Endothelial cell of umbilical vein (primary cell): ENCODE data around the gene SEC22C. TPM values are rescaled to one million over a fixed set of nuclear protein-coding genes. Genes with fewer than 3 reads are reported as not detected.

ENCODE experiments used
- BruUV-seq: library from RNA; stranded (reverse); fragments of 400-500 nt; replicated peaks from 2 replicates; lab custom pipeline; 2021; lab: Mats Ljungman, UMichigan
- CTCF ChIA-PET: fragments of 300-600, 350-600 bp; sonication (Branson Sonifier 250); formaldehyde crosslinking; loops from one replicate; lab custom pipeline; 2021; ENCODE audit warnings: antibody characterized with exemption, inconsistent platforms; lab: Charles Lee
- POLR2A ChIA-PET: fragments of 300-600, 350-600 bp; sonication (Branson Sonifier 250); formaldehyde crosslinking; loops from one replicate; lab custom pipeline; 2021; ENCODE audit warnings: antibody characterized with exemption, inconsistent platforms; lab: Charles Lee
- DNase-seq: peaks from one replicate; pipeline ENCODE4 v3.0.0-alpha.2; 2011; ENCODE audit warnings: low read depth, low spot score
- FAIRE-seq: peaks from 2 replicates; lab custom pipeline; 2011; peaks lifted over from hg19 to GRCh38; lab: Jason Lieb, UNC
- H2AFZ ChIP-seq: 2 replicates; pipeline ENCODE4 v1.6.0; 2012; ENCODE audit warnings: low read depth, low read length, control low read depth, inconsistent platforms
- H3K27ac ChIP-seq: 2 replicates; pipeline ENCODE4 v1.5.1; 2011; ENCODE audit warnings: low read depth, mild to moderate bottlenecking, control low read depth, low read length, moderate library complexity; ENCODE audit not compliant: insufficient read depth
- H3K27me3 ChIP-seq, 2 experiments: 2 replicates each; pipeline versions ENCODE4 v1.6.0 to v1.6.1; 2011; ENCODE audit warnings: low read length in 2 of 2, mixed read lengths in 1 of 2; ENCODE audit not compliant: control insufficient read depth in 2 of 2, insufficient read depth in 2 of 2
- H3K36me3 ChIP-seq, 2 experiments: 2 replicates in 1 of 2; 3 replicates in 1 of 2; pipeline ENCODE4 v1.5.1; 2011; ENCODE audit warnings: low read length in 2 of 2, mild to moderate bottlenecking in 1 of 2, moderate library complexity in 1 of 2; ENCODE audit not compliant: control insufficient read depth in 2 of 2, insufficient read depth in 2 of 2; ENCODE audit errors: extremely low read depth in 1 of 2
- H3K4me1 ChIP-seq: 3 replicates; pipeline ENCODE4 v1.5.1; 2011; ENCODE audit warnings: mild to moderate bottlenecking, low read length; ENCODE audit not compliant: control insufficient read depth, insufficient read depth; ENCODE audit errors: extremely low read depth
- H3K4me2 ChIP-seq: 2 replicates; pipeline ENCODE4 v1.6.1; 2011; ENCODE audit warnings: low read length, control low read depth, mixed read lengths; ENCODE audit not compliant: insufficient read depth
- H3K4me3 ChIP-seq, 3 experiments: fragments of 200-600 bp in 1 of 3; sonication (generic), shearing (Covaris generic) in 1 of 3; replicated peaks in 1 of 3; 2 replicates each; pipeline ENCODE4 v1.5.1; 2011 to 2016; ENCODE audit warnings: control low read depth in 3 of 3, low read length in 3 of 3, mild to moderate bottlenecking in 2 of 3, inconsistent platforms in 1 of 3, low read depth in 1 of 3, moderate library complexity in 1 of 3; ENCODE audit not compliant: insufficient read depth in 1 of 3
- H3K79me2 ChIP-seq: 2 replicates; pipeline ENCODE4 v1.6.0; 2012; ENCODE audit warnings: low read length, inconsistent platforms; ENCODE audit not compliant: control insufficient read depth, insufficient read depth
- H3K9ac ChIP-seq: replicated peaks from 2 replicates; pipeline ENCODE3; 2011; ENCODE audit warnings: low read length, control low read depth; ENCODE audit not compliant: insufficient read depth; ENCODE audit errors: extremely low read depth
- H3K9me1 ChIP-seq: replicated peaks from 3 replicates; pipeline ENCODE4 v1.6.0; 2011; ENCODE audit warnings: mild to moderate bottlenecking, low read length; ENCODE audit not compliant: control insufficient read depth, insufficient read depth; ENCODE audit errors: extremely low read depth
- H3K9me3 ChIP-seq: replicated peaks from 2 replicates; pipeline ENCODE4 v1.5.1; 2012; ENCODE audit warnings: low read length, inconsistent platforms; ENCODE audit not compliant: control insufficient read depth, insufficient read depth
- H4K20me1 ChIP-seq: replicated peaks from 2 replicates; pipeline ENCODE3; 2011; ENCODE audit warnings: mild to moderate bottlenecking, low read length; ENCODE audit not compliant: control insufficient read depth, insufficient read depth; ENCODE audit errors: extremely low read depth
- CTCF ChIP-seq, 2 donors: IDR thresholded peaks; 1 replicate in 1 of 2; 2 replicates in 1 of 2; pipeline ENCODE4 v1.5.1; 2011; ENCODE audit warnings: low read length in 2 of 2, mild to moderate bottlenecking in 2 of 2, moderate library complexity in 2 of 2, control low read depth in 1 of 2, inconsistent platforms in 1 of 2, low read depth in 1 of 2; ENCODE audit not compliant: insufficient read depth in 1 of 2; ENCODE audit errors: extremely low read depth in 1 of 2
- EZH2 ChIP-seq: IDR thresholded peaks from 2 replicates; pipeline ENCODE4 v1.6.1; 2012; ENCODE audit warnings: borderline replicate concordance, low read depth, mild to moderate bottlenecking, moderate library complexity, low read length, inconsistent platforms; ENCODE audit not compliant: severe bottlenecking
- FOS ChIP-seq: IDR thresholded peaks from 2 replicates; pipeline ENCODE4 v1.6.1; 2011; ENCODE audit warnings: mild to moderate bottlenecking, low read length, moderate library complexity, borderline replicate concordance; ENCODE audit not compliant: insufficient read depth
- GATA2 ChIP-seq: IDR thresholded peaks from 2 replicates; pipeline ENCODE4 v1.7.0; 2011; ENCODE audit warnings: low read depth, mild to moderate bottlenecking, moderate library complexity, mixed read lengths, low read length; ENCODE audit not compliant: insufficient read length, insufficient read depth
- JUN ChIP-seq: IDR thresholded peaks from 2 replicates; pipeline ENCODE4 v1.6.1; 2011; ENCODE audit warnings: borderline replicate concordance, low read depth; ENCODE audit not compliant: insufficient read length, insufficient read depth
- MYC ChIP-seq: IDR thresholded peaks from one replicate; pipeline ENCODE4 v1.6.1; 2011; ENCODE audit warnings: mild to moderate bottlenecking, low read depth, low read length
- POLR2A ChIP-seq: IDR thresholded peaks from 2 replicates; pipeline ENCODE4 v1.6.1; 2012; ENCODE audit warnings: low read depth, mild to moderate bottlenecking, control low read depth, low read length
- POLR2AphosphoS5 ChIP-seq: IDR thresholded peaks from 2 replicates; pipeline ENCODE4 v1.6.1; 2012; ENCODE audit warnings: low read depth, mild to moderate bottlenecking, control low read depth, low read length, moderate library complexity; ENCODE audit not compliant: insufficient read depth
- dilution Hi-C: fragments of 300-500 bp; cut with MboI; formaldehyde crosslinking; loops from one replicate; pipeline ENCODE4 v1.15.0; 2019; ENCODE audit warnings: low sequenced_read_pairs; ENCODE audit not compliant: extremely low pct_ligation_motif_present
- intact Hi-C: fragments of 100-400 bp; cut with micrococcal nuclease; formaldehyde crosslinking; loops from one replicate; pipeline ENCODE4 v1.10.0; 2022
- polyA plus RNA-seq, 4 experiments: library from polyadenylated mRNA; depleted of rRNA in 3 of 4; stranded (reverse) in 3 of 4; unstranded in 1 of 4; fragments of >200 nt; gene quantifications; 2 replicates each; pipeline versions ENCODE4 v1.2.1 to v1.2.3, GENCODE V29; 2011 to 2012; ENCODE audit warnings: missing spikeins in 1 of 4
- total RNA-seq: library from RNA; stranded (reverse); gene quantifications from 2 replicates; pipeline ENCODE4 v1.2.3, GENCODE V29; 2021
- TF ChIP-seq, protein P1 (sequence below): IDR thresholded peaks from 2 replicates; pipeline ENCODE4 v1.6.1; 2011; ENCODE audit not compliant: insufficient read depth, insufficient read length

The SEC22C gene
- total and polyA plus RNA-seq, 2 donors (not counting 3 experiments of a cell fraction or from before 2014, with no cell fraction given): 43.9 to 61.9 TPM

- dilution Hi-C loops: no loop called here
- DNase-seq (no peak), FAIRE-seq (no peak)
- H3K4me1 ChIP-seq: no peaks in the 10 kb centered on the region
- H3K9me1 ChIP-seq: no peaks in the 10 kb centered on the region
- ChIA-PET CTCF (interaction anchor here (1.1 kb wide), 2 partner anchors 19 to 26 kb away, joined by 3 to 4 read pairs; no protein-coding TSS in a partner anchor), POLR2A (no interaction called here)
- no peaks in the 10 kb centered on the region for H4K20me1 ChIP-seq
- BruUV-seq: no TSS peak
- TF ChIP-seq GATA2 (no peak), POLR2AphosphoS5 (no peak), JUN (no peak), MYC (no peak), EZH2 (no peak), FOS (no peak), POLR2A (no peak), CTCF (IDR thresholded peaks at IDR 0.05; ENCODE audit: extremely low read depth in 1 of 2, insufficient read depth in 1 of 2, low read depth in 1 of 2, low read length in 2 of 2) (no peak)
- TF ChIP-seq, protein P1, sequence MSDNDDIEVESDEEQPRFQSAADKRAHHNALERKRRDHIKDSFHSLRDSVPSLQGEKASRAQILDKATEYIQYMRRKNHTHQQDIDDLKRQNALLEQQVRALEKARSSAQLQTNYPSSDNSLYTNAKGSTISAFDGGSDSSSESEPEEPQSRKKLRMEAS: no peak
- intact Hi-C loops: no loop called here
- H3K27ac ChIP-seq: no peak overlapping the region
- no peak overlapping the region for H3K9ac ChIP-seq
- H3K4me2 ChIP-seq: no peak overlapping the region
- no peaks in the 10 kb centered on the region for H3K79me2 ChIP-seq
- peaks cover 0 to 2% of the 10 kb centered on the region in 2 experiments for H3K27me3 ChIP-seq
- no peak overlapping the region for H3K4me3 ChIP-seq
- no peak overlapping the region for H2AFZ ChIP-seq
- H3K36me3 ChIP-seq: no peaks in the 10 kb centered on the region
- no peaks in the 10 kb centered on the region for H3K9me3 ChIP-seq
Observed at GRCh38 chr3:42527368-42527917, 54.3 kb downstream of the SEC22C start.
